GM12878 (cell line): Measurements from ENCODE around the gene ALKBH2. TPM values are rescaled to one million over a fixed set of nuclear protein-coding genes. Genes with fewer than 3 reads are reported as not detected.

Source experiments
- BMI1 ChIP-seq: fragments of 450-650 bp; IDR thresholded peaks from 2 replicates; pipeline ENCODE4 v1.6.1; 2016; ENCODE audit warnings: mild to moderate bottlenecking, moderate library complexity, borderline replicate concordance
- CHD2 ChIP-seq: IDR thresholded peaks from 2 replicates; pipeline ENCODE4 v1.6.1; 2011; ENCODE audit warnings: low read depth, low read length, improper control_type of control experiment, borderline replicate concordance
- polyA plus RNA-seq, 11 experiments: library from polyadenylated mRNA; depleted of rRNA in 4 of 11; unstranded in 6 of 11; stranded (reverse) in 5 of 11; fragments of >200 nt; fragmentation: Nextera tagmentation in 4 of 11; fragmentation: Illumina TruSeq in 1 of 11; extraction: Ambion mirVana in 4 of 11; extraction: Trizol in 1 of 11; gene quantifications; 1 replicate in 1 of 11; 2 replicates in 10 of 11; pipeline versions ENCODE4 v1.2.1 to v1.2.3, GENCODE V29; 2011 to 2016; ENCODE audit warnings: inconsistent platforms in 2 of 11, missing spikeins in 2 of 11, low read depth in 1 of 11
- total RNA-seq, 4 experiments: library from RNA; depleted of rRNA in 3 of 4; stranded (reverse); fragments of >200 nt in 3 of 4; fragmentation: Illumina TruSeq in 1 of 4; extraction: Trizol in 1 of 4; gene quantifications; 2 replicates each; pipeline versions ENCODE4 v1.2.1 to v1.2.3, GENCODE V29; 2013 to 2021
- TF ChIP-seq, protein P1 (sequence below): IDR thresholded peaks from 2 replicates; pipeline ENCODE4 v1.6.1; 2012; ENCODE audit warnings: low read depth, low read length, improper control_type of control experiment
- TF ChIP-seq, protein P2 (sequence below): IDR thresholded peaks from 2 replicates; pipeline ENCODE4 v1.6.1; 2012; ENCODE audit warnings: low read depth, low read length, improper control_type of control experiment
- TF ChIP-seq, protein P3 (sequence below): fragments of 450-650 bp; formaldehyde crosslinking; IDR thresholded peaks from 2 replicates; pipeline ENCODE4 v1.4.0; 2022; ENCODE audit warnings: mild to moderate bottlenecking, moderate library complexity
- TF ChIP-seq, protein P4 (sequence below): fragments of 150-350 bp; IDR thresholded peaks from 2 replicates; pipeline ENCODE4 v1.6.1; 2016; ENCODE audit warnings: low read depth, low read length

Gene ALKBH2
- total and polyA plus RNA-seq, 10 of the 15 experiments (the other 5 are each of a cell fraction or from before 2014, with no cell fraction given): 5.6 to 40.3 (median 31.2) TPM

DNA sequence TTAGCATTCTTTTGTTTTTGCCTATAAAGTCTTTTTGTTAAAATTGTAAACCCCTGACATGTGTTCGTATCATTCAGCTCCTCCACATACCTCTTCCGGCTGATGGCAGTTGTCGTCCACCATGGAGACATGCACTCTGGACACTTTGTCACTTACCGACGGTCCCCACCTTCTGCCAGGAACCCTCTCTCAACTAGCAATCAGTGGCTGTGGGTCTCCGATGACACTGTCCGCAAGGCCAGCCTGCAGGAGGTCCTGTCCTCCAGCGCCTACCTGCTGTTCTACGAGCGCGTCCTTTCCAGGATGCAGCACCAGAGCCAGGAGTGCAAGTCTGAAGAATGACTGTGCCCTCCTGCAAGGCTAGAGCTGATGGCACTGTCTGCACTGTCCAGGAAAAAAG lies 7.7 kb downstream of the ALKBH2 start (continued):
- TF ChIP-seq BMI1 (no peak), CHD2 (no peak)
- TF ChIP-seq, protein P1, sequence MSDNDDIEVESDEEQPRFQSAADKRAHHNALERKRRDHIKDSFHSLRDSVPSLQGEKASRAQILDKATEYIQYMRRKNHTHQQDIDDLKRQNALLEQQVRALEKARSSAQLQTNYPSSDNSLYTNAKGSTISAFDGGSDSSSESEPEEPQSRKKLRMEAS: no peak
- TF ChIP-seq, protein P2, sequence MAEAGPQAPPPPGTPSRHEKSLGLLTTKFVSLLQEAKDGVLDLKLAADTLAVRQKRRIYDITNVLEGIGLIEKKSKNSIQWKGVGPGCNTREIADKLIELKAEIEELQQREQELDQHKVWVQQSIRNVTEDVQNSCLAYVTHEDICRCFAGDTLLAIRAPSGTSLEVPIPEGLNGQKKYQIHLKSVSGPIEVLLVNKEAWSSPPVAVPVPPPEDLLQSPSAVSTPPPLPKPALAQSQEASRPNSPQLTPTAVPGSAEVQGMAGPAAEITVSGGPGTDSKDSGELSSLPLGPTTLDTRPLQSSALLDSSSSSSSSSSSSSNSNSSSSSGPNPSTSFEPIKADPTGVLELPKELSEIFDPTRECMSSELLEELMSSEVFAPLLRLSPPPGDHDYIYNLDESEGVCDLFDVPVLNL: no peak
- TF ChIP-seq, protein P3, sequence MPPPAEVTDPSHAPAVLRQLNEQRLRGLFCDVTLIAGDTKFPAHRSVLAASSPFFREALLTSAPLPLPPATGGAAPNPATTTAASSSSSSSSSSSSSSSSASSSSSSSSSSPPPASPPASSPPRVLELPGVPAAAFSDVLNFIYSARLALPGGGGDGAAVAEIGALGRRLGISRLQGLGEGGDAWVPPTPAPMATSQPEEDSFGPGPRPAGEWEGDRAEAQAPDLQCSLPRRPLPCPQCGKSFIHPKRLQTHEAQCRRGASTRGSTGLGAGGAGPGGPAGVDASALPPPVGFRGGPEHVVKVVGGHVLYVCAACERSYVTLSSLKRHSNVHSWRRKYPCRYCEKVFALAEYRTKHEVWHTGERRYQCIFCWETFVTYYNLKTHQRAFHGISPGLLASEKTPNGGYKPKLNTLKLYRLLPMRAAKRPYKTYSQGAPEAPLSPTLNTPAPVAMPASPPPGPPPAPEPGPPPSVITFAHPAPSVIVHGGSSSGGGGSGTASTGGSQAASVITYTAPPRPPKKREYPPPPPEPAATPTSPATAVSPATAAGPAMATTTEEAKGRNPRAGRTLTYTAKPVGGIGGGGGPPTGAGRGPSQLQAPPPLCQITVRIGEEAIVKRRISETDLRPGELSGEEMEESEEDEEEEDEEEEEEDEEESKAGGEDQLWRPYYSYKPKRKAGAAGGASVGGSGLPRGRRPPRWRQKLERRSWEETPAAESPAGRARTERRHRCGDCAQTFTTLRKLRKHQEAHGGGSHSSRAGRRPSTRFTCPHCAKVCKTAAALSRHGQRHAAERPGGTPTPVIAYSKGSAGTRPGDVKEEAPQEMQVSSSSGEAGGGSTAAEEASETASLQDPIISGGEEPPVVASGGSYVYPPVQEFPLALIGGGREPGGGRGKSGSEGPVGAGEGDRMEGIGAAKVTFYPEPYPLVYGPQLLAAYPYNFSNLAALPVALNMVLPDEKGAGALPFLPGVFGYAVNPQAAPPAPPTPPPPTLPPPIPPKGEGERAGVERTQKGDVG: no peak
- TF ChIP-seq, protein P4, sequence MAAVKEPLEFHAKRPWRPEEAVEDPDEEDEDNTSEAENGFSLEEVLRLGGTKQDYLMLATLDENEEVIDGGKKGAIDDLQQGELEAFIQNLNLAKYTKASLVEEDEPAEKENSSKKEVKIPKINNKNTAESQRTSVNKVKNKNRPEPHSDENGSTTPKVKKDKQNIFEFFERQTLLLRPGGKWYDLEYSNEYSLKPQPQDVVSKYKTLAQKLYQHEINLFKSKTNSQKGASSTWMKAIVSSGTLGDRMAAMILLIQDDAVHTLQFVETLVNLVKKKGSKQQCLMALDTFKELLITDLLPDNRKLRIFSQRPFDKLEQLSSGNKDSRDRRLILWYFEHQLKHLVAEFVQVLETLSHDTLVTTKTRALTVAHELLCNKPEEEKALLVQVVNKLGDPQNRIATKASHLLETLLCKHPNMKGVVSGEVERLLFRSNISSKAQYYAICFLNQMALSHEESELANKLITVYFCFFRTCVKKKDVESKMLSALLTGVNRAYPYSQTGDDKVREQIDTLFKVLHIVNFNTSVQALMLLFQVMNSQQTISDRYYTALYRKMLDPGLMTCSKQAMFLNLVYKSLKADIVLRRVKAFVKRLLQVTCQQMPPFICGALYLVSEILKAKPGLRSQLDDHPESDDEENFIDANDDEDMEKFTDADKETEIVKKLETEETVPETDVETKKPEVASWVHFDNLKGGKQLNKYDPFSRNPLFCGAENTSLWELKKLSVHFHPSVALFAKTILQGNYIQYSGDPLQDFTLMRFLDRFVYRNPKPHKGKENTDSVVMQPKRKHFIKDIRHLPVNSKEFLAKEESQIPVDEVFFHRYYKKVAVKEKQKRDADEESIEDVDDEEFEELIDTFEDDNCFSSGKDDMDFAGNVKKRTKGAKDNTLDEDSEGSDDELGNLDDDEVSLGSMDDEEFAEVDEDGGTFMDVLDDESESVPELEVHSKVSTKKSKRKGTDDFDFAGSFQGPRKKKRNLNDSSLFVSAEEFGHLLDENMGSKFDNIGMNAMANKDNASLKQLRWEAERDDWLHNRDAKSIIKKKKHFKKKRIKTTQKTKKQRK: no peak
- TF ChIP-seq, all 136 proteins: peak for 0
